NOMO-1 treated with dmso at 0.1 percent for 144 hours (cell line): Measurements from ENCODE around the gene CDH12.
"Not testable (repeated sequence)": the region's sequence is repeated elsewhere in the genome, so short reads cannot be mapped to it uniquely, and the experiment has no call there.

ENCODE experiments used
- DNase-seq: peaks from one replicate; lab custom pipeline; 2025; ENCODE audit not compliant: unreplicated experiment; lab: John Stamatoyannopoulos, UW

The CDH12 gene

DNA sequence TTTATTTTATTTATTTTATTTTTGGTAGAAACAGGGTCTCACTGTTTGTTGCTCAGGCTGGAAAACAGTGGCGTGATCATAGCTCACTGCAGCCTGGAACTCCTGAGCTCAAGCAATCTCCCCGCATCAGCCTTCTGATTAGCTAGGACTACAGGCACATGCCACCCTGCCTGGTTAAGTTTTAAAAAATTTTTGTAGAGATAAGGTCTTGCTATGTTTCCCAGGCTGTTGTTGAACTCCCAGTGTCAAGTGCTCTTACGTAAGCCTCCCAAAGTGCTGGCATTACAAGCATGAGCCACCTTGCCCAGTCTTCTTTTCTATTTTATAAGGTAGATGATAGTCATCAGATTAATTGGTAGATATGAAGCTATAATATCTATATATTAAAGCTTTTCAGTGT, 382.7 kb downstream of the CDH12 start:
- DNase-seq: no peak

- DNase-seq: no peak
Observed at GRCh38 chr5:22465616-22466015, 387.5 kb downstream of the CDH12 start.

DNA sequence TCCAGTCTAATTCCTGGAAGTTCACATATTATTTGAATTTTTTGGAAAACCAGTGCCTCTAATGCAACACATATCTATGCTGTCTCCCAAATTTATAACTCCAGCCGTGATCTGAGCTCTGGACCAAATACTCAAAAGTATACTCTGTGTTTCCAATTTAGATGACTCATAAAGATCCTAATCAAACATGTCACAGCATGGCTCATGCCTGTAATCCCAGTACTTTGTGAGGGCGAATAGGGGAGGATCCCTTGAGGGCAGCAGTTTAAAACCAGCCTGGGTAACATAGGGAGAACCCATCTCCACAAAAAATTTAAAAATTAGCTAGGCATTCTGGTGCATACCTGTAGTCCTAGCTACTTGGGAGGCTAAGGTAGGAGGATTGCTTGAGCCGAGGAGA, 388.0 kb downstream of the CDH12 start:
- no peak for DNase-seq

DNA sequence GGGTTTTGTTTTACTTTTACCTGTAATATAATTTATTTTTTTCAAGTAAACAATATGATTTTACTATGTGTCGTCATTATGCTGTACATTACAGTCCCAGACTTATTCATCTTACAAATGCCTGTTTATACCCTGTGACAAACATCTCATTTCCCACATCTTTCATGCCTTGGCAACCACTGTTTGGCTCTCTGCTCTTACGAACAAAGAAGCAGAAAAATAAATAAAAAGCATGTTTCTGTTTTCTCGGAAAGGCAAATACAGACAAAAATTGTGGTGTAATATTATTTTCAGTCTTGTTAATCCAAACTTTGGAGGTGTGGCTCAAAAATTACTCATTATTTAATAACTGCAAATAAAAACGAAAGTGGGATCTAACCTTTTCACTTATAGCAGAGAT, 393.0 kb downstream of the CDH12 start:
- DNase-seq: no peak

GRCh38 chr5:22432905-22433304, 420.2 kb downstream of the CDH12 start:
- DNase-seq: no peak

DNA sequence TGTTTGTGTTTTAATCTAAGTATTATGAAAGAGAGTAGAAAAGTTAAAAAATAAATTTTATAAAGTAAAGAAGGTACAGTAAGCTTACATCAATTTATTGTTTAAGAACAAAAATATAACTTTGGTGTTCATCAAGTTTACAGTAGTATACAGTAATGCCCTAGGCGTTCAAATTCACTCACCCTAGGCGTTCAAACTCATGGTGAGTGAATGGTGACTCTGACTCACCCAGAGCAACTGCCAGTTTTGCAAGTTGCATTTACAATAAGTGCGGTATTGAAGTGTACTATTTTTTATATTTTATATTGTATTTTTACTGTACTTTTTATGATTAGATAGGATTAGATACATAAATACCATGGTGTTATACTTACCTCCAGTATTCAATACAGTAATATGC, 421.3 kb downstream of the CDH12 start:
- DNase-seq: no peak

DNA sequence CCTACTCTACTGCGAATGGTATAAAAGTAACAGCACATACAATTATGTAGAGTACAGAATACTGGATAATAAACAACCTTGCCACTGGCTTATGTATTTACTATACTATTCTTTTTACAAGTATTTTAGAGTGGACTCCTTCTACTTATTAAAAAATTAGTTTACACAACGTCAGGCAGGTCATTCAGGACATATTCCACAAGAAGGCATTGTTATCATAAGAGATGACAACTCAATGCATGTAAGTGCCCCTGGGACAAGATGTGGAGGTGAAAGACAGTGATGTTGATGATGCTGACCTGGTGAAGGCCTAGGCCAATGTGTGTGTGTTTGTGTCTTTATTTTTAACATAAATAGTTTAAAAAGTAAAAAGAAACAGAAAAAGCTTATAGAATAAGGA, 421.7 kb downstream of the CDH12 start:
- DNase-seq: no peak

DNA sequence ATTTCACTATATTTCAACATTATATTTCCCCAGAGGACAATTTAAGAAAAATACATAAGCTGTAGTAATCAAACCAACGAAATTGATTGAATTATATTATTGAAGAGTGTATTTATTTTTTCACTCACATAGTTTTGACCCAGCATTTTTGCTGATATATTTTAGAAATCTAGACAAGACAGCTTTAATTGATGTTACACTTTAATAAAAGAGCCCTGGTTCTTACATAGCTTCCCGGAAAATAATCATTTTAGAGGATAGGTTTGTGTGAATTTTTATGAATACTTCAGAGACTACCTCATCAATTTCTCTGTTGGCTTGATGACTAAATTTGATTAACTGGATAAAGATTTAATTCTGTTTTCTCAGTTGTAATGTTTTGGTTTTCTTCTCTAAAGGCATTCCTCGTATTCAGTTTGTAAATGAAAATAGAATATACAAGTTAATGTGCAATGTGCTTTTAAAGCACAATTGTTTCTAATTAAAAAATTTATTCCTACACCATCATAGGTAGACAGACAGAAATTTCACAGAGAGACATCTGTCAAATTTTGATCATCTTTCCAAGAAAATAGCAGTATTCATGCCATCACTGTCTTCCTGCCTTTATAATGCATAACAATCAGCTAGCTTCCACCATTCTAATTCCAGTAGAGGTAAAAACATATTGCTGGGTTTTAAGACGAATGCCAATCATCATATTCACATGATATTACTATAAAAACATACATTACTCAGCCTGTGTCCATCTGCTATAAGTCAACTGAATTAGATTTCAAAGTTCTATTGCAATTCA, 441.4 kb downstream of the CDH12 start:
- DNase-seq: no peak

DNA sequence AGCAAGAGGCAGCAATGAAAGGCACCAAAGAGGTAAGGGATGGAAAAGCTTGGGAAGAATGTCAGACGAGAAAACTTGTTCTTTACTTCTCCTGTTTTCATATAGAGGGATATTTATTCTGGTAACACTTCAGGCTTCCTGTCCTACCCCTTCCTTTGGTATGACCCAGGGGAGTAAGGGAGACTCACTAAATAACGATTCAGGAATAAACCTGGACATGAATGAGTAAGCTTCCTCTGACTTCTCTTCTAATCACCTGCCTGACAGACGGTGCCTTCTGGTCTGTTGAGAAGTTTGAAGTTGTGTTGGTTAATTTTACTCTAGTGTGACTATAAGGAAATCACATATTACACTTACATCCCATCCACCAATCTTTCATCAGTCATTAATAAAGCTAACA, 461.2 kb downstream of the CDH12 start:
- DNase-seq: no peak

DNA sequence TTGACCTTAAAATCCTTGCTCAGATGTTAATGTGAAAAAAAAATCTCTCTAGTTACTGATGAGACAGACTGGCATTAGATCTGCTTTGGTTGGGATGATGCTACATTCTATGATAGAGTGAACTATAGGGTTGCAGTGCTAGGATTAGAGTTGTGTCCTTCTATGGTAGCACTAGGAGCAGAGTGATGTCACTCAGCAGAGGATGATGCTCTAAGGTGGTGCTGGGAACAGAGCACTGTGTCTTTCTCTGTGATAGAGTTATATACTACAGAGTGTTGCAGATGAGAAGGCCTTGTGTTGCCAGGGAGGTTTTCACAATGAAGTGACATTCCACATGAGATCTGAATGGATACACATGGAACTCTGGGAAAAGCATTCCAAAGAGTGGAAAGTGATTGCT, 462.3 kb downstream of the CDH12 start:
- DNase-seq: no peak

DNA sequence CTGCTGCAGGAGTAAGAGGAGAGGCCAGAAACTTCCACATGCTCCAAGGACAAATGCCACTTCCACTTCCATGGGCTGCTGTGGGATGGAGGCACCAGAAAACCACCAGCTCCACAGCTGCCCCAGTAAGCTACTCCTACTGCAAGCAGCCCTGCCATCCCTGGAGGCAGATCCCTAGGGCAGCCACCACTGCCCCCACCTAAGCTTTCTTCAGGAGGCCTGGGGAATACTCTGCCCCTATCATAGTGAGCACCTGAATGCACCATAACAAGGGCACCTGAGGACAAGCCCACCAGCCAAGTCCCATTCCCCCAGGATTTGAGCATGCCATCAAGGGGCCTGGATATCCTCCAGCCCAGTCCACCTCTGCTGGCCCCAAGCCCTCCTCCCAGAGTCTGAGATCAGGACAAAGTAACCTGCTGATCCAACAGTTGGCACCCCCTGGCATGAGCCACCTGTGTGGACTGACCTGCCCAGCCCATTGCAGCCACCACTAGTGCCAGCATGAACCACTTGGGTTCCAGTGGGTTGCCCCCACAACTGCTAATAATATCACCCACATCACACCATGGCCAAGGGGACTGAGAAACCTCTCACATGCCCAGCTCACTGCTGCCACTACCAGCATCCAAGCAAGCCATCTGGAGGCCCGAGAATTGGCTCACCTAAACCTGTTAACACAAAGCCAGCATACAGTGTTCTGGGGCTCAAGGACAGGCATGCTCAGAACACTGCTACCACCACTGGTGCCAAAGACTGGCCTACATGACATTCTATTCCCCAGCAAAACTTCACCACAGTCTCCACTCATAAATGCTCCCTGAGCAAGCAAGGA, 480.1 kb downstream of the CDH12 start:
- DNase-seq: no peak

DNA sequence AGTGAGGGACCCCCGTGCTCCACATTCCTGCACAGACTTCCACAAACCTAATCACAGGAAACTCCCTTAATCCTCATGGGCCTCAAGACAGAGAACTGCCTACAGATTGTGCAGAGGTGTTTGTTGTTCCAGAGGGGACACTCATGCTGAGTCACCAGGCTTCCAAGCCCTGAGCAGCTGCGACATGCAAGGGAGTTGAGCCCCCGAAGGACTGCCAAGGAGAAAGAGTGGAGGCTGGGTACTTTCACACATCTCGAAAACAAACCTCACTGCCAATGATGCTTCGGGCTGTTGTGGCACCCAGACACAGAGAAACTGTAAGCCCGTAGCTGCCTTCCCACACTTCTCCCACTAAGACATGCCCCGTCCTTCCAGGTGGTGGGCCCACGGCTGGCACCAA, 480.8 kb downstream of the CDH12 start:
- DNase-seq: no peak

GRCh38 chr5:22354956-22355355, 498.2 kb downstream of the CDH12 start:
- DNase-seq: no peak

DNA sequence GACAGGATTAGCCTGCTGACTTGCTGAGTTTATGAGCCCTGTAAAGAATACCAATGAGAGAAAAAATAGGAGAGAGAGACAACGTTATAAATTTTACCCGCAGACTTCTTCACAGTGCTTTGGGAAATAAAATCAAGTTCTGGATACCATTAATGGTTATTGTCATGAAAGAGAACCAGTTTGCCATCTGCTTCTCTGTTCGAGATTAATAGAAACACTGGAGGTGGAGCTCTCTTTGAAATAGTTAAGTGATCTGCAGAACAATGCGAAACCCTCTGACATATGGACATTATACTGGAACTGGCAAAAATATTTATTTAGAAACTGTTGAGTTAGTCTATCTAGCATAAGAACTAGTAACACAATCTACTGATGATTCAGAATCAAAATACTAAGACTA, 500.7 kb downstream of the CDH12 start:
- no peak for DNase-seq

- no peak for DNase-seq
Observed at GRCh38 chr5:22351178-22351577, 502.0 kb downstream of the CDH12 start.

- no peak for DNase-seq
Observed at GRCh38 chr5:22348027-22348426, 505.1 kb downstream of the CDH12 start.

- DNase-seq: no peak
Observed at GRCh38 chr5:22344000-22344399, 509.1 kb downstream of the CDH12 start.

GRCh38 chr5:22341406-22341805, 511.7 kb downstream of the CDH12 start:
- DNase-seq: no peak

DNA sequence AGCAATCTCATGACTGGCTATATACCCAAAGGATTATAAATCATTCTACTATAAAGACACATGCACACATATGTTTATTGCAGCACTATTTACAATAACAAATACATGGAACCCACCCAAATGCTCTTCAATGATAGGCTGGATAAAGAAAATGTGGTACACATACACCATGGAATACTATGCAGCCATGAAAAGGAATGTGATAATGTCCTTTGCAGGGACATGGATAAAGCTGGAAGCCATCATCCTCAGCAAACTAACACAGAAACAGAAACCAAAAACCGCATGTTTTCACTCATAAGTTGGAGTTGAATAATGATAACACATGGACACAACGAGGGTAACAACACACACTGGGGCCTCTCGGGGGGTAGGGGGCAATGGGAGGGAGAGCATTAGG, 520.2 kb downstream of the CDH12 start:
- not testable (repeated sequence) for DNase-seq

GRCh38 chr5:22329683-22330082, 523.5 kb downstream of the CDH12 start:
- DNase-seq: no peak

GRCh38 chr5:22319798-22320197, 533.3 kb downstream of the CDH12 start:
- no peak for DNase-seq

DNA sequence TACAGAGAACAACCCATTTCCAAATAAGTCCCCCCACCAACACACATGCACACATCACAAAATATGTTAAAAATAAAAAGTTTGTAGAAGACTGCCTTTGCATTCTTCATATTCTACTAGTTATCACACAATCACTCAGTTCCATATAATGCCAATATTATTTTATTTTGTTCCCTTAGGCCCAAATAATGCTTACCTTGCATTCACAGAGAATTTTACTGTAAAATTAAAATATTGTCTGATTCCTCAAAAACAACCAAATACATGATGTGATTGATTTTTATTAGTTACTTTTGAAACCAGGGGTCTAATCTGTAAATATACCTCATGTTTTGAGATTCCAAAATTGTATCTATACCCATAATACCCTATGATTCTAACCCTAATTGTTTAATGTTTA, 536.9 kb downstream of the CDH12 start:
- no peak for DNase-seq
